ENCODE measurements around the gene SPRTN. TPM values are rescaled to one million over a fixed set of nuclear protein-coding genes. Genes with fewer than 3 reads are reported as not detected.

The SPRTN gene
- total and polyA plus RNA-seq, 2 of the 8 experiments (the other 6 are each of a cell fraction or from before 2014, with no cell fraction given) = 6.6 to 15.1 TPM

DNA sequence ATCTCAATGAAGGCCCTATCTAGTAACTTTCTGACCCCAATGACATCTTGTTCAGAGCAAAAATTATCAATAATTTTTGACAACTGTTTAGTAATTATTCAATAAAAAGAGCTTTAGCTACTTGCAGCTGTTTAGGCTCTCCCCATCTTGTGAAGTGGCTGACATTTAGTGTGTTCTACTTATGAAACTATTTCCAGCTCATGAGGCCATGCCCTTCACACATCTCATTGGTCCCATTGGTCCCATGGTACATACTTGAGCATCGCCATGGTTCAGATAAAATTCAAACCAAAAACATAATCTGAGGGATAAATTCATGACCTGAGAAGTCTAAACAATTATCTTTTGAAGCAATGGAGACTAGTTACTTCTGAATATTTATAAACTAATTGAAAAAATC is 24.2 kb downstream of the SPRTN start:
- no peak overlapping the region for H2AK5ac ChIP-seq (ENCODE audit: low read depth, low read length)
- CTCF ChIA-PET (ENCODE audit: partially characterized antibody) = interaction anchor here (0.9 to 2.3 kb wide), 5 partner anchors 52 to 261 kb away, joined by 3 to 10 read pairs (median 5); no protein-coding TSS in a partner anchor
- TF ChIP-seq, protein P1, sequence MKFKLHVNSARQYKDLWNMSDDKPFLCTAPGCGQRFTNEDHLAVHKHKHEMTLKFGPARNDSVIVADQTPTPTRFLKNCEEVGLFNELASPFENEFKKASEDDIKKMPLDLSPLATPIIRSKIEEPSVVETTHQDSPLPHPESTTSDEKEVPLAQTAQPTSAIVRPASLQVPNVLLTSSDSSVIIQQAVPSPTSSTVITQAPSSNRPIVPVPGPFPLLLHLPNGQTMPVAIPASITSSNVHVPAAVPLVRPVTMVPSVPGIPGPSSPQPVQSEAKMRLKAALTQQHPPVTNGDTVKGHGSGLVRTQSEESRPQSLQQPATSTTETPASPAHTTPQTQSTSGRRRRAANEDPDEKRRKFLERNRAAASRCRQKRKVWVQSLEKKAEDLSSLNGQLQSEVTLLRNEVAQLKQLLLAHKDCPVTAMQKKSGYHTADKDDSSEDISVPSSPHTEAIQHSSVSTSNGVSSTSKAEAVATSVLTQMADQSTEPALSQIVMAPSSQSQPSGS (IDR thresholded peaks at IDR 0.05; ENCODE audit: low read length) = no peak
- TF ChIP-seq, protein P2, sequence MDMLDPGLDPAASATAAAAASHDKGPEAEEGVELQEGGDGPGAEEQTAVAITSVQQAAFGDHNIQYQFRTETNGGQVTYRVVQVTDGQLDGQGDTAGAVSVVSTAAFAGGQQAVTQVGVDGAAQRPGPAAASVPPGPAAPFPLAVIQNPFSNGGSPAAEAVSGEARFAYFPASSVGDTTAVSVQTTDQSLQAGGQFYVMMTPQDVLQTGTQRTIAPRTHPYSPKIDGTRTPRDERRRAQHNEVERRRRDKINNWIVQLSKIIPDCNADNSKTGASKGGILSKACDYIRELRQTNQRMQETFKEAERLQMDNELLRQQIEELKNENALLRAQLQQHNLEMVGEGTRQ (IDR thresholded peaks at IDR 0.05; ENCODE audit: low read length) = no peak
- TF ChIP-seq CHD2 (IDR thresholded peaks at IDR 0.05; ENCODE audit: low read length) (no peak), SIRT6 (IDR thresholded peaks at IDR 0.05; ENCODE audit: low read length) (no peak), KDM4A (IDR thresholded peaks at IDR 0.05; ENCODE audit: low read depth, low read length, severe bottlenecking) (no peak), RNF2 (IDR thresholded peaks at IDR 0.05; ENCODE audit: borderline replicate concordance, low read depth, low read length, missing control alignments, poor library complexity, severe bottlenecking) (no peak), SIX5 (IDR thresholded peaks at IDR 0.05; ENCODE audit: low read depth, low read length) (no peak), GABPA (IDR thresholded peaks at IDR 0.05; ENCODE audit: borderline replicate concordance, insufficient read depth, low read length) (no peak)

More for the DNA sequence above, 24.2 kb downstream of the SPRTN start:
- Histone ChIP-seq H2BK15ac (ENCODE audit: low read length) (no peak overlapping the region), H2BK12ac (ENCODE audit: low read depth, low read length) (no peak overlapping the region), H3K4me2 (ENCODE audit: insufficient read depth in 1 of 2, low read depth in 2 of 2, low read length in 2 of 2) (no peak overlapping the region), H2BK20ac (ENCODE audit: low read length) (no peak overlapping the region), H3K27ac (ENCODE audit: low read depth, low read length) (no peak overlapping the region), H4K8ac (ENCODE audit: extremely low read depth, insufficient read depth, low read length) (no peak overlapping the region), H3K79me2 (ENCODE audit: control insufficient read depth in 1 of 2, insufficient read depth in 2 of 2, low read length in 2 of 2) (no peaks in the 10 kb centered on the region), H2BK5ac (ENCODE audit: low read depth, low read length) (no peak overlapping the region), H3K18ac (ENCODE audit: extremely low read depth, low read length) (no peak overlapping the region), H3K23ac (ENCODE audit: insufficient read length) (no peak overlapping the region), H4K5ac (ENCODE audit: insufficient read length, low read depth, low read length) (no peak overlapping the region), H4K91ac (replicated peaks; ENCODE audit: insufficient read length, low read length) (no peak overlapping the region), H4K20me1 (replicated peaks in 1 of 2; ENCODE audit: control insufficient read depth in 1 of 2, insufficient read depth in 2 of 2, low read length in 2 of 2) (no peaks in the 10 kb centered on the region), H3K9me3 (ENCODE audit: insufficient read depth in 2 of 2, low read depth in 1 of 2, low read length in 1 of 2) (no peaks in the 10 kb centered on the region), H3K4me1 (replicated peaks in 1 of 4; ENCODE audit: control insufficient read depth in 3 of 4, insufficient read depth in 4 of 4, low read length in 3 of 4) (no peaks in the 10 kb centered on the region), H3K4ac (replicated peaks; ENCODE audit: insufficient read length, low read depth, low read length) (no peak overlapping the region), H2BK120ac (replicated peaks; ENCODE audit: low read depth, low read length) (no peak overlapping the region), H3K56ac (replicated peaks; ENCODE audit: insufficient read length, low read depth, low read length) (no peak overlapping the region), H3K9ac (replicated peaks in 1 of 4; ENCODE audit: extremely low read depth in 1 of 4, low read depth in 3 of 4, low read length in 3 of 4) (no peak overlapping the region), H3K36me3 (ENCODE audit: control insufficient read depth in 2 of 4, insufficient read depth in 4 of 4, low read length in 3 of 4) (no peaks in the 10 kb centered on the region), H2AFZ (ENCODE audit: low read length) (no peak overlapping the region), H3K27me3 (replicated peaks in 1 of 4; ENCODE audit: control insufficient read depth in 3 of 4, extremely low read depth in 1 of 4, insufficient read depth in 3 of 4, low read length in 3 of 4) (no peaks in the 10 kb centered on the region), H3K4me3 (ENCODE audit: extremely low read depth in 1 of 4, insufficient read depth in 2 of 4, low read depth in 3 of 4, low read length in 4 of 4) (no peak overlapping the region), H3K23me2 (ENCODE audit: low read depth, low read length) (no peaks in the 10 kb centered on the region), H3K14ac (ENCODE audit: insufficient read length) (no peak overlapping the region), H3K79me1 (ENCODE audit: low read depth, low read length) (no peaks in the 10 kb centered on the region)
- no peak for DNase-seq (ENCODE audit: low read depth in 1 of 2, low spot score in 2 of 2)
- POLR2A ChIA-PET (ENCODE audit: partially characterized antibody) = interaction anchor here (0.6 kb wide), 1 partner anchor 442 kb away, joined by 3 read pairs; no protein-coding TSS in a partner anchor
- no peak for FAIRE-seq
- WGBS, 2 experiments (ENCODE audit: extremely low coverage in 1 of 2, insufficient coverage in 1 of 2, insufficient read length in 1 of 2, insufficient replicate concordance in 2 of 2, low coverage in 1 of 2, low lambda C conversion rate in 2 of 2, missing lambda C conversion rate in 1 of 2) = 96% methylated on average over 1 of the region's 1 CpG; no CpG with 5 or more reads in 1 of the 2 experiments
